Activated CD4-positive, alpha-beta T cell treated with anti-CD3 and anti-CD28 coated beads for 36 hours (primary cell): ENCODE results near the gene TTC23. TPM values are rescaled to one million over a fixed set of nuclear protein-coding genes. Genes with fewer than 3 reads are reported as not detected.

Experiments
- ATAC-seq: fragments of 200-7000 bp; cut with Tn5 transposase; one replicate; pipeline ENCODE4 v1.10.0; 2021; ENCODE audit warnings: mild to moderate bottlenecking, moderate library complexity
- CTCF ChIA-PET: fragments of 350-600 bp; sonication (Branson Sonifier 250); formaldehyde crosslinking; loops from one replicate; lab custom pipeline; 2021; ENCODE audit warnings: antibody characterized with exemption; lab: Charles Lee
- POLR2A ChIA-PET: fragments of 350-600 bp; sonication (Branson Sonifier 250); formaldehyde crosslinking; loops from one replicate; lab custom pipeline; 2021; ENCODE audit warnings: antibody characterized with exemption, inconsistent platforms; lab: Charles Lee
- DNase-seq: peaks from one replicate; pipeline ENCODE4 v3.0.0-alpha.2; 2020
- H3K27ac Mint-ChIP-seq: one replicate; pipeline ENCODE4 v1.8.0; 2021; ENCODE audit warnings: mixed read lengths
- H3K27me3 Mint-ChIP-seq: one replicate; pipeline ENCODE4 v1.8.0; 2021; ENCODE audit warnings: mixed read lengths
- H3K36me3 Mint-ChIP-seq: one replicate; pipeline ENCODE4 v1.8.0; 2021; ENCODE audit warnings: low read depth, mixed read lengths
- H3K4me1 Mint-ChIP-seq: one replicate; pipeline ENCODE4 v1.8.0; 2021; ENCODE audit warnings: mixed read lengths
- H3K4me3 Mint-ChIP-seq: one replicate; pipeline ENCODE4 v1.8.0; 2021; ENCODE audit warnings: mild to moderate bottlenecking, moderate library complexity, mixed read lengths
- H3K9me3 Mint-ChIP-seq: one replicate; pipeline ENCODE4 v1.8.0; 2021; ENCODE audit warnings: low read depth, mixed read lengths
- intact Hi-C, 2 experiments: fragments of 100-400 bp; cut with DNase I in 1 of 2; cut with micrococcal nuclease in 1 of 2; formaldehyde crosslinking; loops; one replicate each; pipeline versions ENCODE4 v1.14.2 to v1.15.1; 2022 to 2024; cut with DNase I, micrococcal nuclease
- total RNA-seq, 2 experiments: library from RNA; stranded (reverse); gene quantifications; one replicate each; pipeline ENCODE4 v1.2.3, GENCODE V29; 2021

The TTC23 gene
- total RNA-seq, 2 experiments from 2014 or later = 5.5 to 9.0 TPM

DNA sequence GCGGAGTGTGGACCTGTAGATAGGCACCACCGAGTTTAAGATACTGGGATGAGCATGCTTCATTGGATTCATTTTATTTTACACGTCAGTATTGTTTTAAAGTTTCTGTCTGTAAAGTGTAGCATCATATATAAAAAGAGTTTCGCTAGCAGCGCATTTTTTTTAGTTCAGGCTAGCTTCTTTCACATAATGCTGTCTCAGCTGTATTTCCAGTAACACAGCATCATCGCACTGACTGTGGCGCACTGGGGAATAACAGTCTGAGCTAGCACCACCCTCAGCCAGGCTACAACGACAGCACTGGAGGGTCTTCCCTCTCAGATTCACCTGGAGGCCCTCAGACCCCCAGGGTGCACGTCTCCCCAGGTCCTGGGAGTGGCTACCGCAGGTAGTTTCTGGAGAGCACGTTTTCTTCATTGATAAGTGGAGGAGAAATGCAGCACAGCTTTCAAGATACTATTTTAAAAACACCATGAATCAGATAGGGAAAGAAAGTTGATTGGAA lies 115.0 kb downstream of the TTC23 start:
- H3K4me1 Mint-ChIP-seq = no peaks in the 10 kb centered on the region
- POLR2A ChIA-PET = no interaction called here
- no peaks in the 10 kb centered on the region for H3K27me3 Mint-ChIP-seq
- CTCF ChIA-PET = interaction anchor here (0.6 to 1.1 kb wide), 4 partner anchors 25 to 315 kb away, joined by 3 to 7 read pairs (median 4); no protein-coding TSS in a partner anchor
- ATAC-seq = no peak
- DNase-seq = no peak
- no peaks in the 10 kb centered on the region for H3K9me3 Mint-ChIP-seq
- no peak overlapping the region for H3K27ac Mint-ChIP-seq
- no peaks in the 10 kb centered on the region for H3K36me3 Mint-ChIP-seq
- no peak overlapping the region for H3K4me3 Mint-ChIP-seq
- intact Hi-C loops = no loop called here

DNA sequence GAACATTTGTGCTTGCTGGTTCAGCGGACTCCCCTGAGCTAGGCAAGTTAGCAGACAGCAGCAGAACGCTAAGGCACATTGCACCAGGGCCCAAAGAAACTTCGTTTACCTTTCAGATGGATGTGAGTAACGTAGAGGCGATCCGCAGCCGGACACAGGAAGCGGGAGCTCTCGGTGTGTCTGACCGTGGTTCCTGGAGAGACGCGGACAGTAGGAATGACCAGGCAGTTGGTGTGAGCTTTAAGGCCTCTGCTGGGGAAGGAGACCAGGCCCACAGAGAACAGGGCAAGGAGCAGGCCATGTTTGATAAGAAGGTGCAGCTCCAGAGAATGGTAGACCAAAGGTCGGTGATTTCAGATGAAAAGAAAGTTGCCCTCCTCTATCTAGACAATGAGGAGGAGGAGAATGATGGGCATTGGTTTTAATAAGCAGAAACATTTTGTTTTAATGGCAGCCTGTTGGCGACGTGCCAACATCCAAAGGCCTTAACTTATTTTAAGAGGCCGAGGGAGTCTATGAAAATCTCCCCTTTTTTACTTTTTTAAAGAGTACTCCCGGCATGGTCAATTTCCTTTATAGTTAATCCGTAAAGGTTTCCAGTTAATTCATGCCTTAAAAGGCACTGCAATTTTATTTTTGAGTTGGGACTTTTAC lies 116.6 kb downstream of the TTC23 start:
- H3K4me3 Mint-ChIP-seq = no peak overlapping the region
- no peaks in the 10 kb centered on the region for H3K4me1 Mint-ChIP-seq
- ChIA-PET CTCF (no interaction called here), POLR2A (no interaction called here)
- no peaks in the 10 kb centered on the region for H3K36me3 Mint-ChIP-seq
- no peak overlapping the region for H3K27ac Mint-ChIP-seq
- intact Hi-C loops = no loop called here
- ATAC-seq (no peak), DNase-seq (no peak)
- H3K27me3 Mint-ChIP-seq = no peaks in the 10 kb centered on the region
- no peaks in the 10 kb centered on the region for H3K9me3 Mint-ChIP-seq

DNA sequence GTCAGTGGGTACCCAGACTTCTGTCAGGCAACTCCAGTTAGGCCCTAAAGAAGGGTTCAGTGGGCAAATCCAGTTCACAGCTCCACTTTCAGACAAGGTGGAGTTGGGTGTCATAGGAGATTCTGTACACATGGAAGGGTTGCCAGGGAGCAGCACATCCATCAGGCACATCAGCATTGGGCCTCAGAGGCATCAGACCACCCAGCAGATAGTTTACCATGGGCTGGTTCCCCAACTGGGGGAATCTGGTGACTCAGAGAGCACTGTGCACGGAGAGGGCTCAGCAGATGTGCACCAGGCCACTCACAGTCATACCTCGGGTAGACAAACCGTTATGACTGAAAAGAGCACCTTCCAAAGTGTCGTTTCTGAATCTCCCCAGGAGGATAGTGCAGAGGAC lies 117.3 kb downstream of the TTC23 start:
- POLR2A ChIA-PET = no interaction called here
- Mint-ChIP-seq H3K36me3 (no peaks in the 10 kb centered on the region), H3K27me3 (no peaks in the 10 kb centered on the region), H3K4me3 (no peak overlapping the region), H3K9me3 (no peaks in the 10 kb centered on the region), H3K27ac (no peak overlapping the region), H3K4me1 (no peaks in the 10 kb centered on the region)
- DNase-seq (no peak), ATAC-seq (no peak)
- CTCF ChIA-PET = no interaction called here
- intact Hi-C loops = no loop called here

DNA sequence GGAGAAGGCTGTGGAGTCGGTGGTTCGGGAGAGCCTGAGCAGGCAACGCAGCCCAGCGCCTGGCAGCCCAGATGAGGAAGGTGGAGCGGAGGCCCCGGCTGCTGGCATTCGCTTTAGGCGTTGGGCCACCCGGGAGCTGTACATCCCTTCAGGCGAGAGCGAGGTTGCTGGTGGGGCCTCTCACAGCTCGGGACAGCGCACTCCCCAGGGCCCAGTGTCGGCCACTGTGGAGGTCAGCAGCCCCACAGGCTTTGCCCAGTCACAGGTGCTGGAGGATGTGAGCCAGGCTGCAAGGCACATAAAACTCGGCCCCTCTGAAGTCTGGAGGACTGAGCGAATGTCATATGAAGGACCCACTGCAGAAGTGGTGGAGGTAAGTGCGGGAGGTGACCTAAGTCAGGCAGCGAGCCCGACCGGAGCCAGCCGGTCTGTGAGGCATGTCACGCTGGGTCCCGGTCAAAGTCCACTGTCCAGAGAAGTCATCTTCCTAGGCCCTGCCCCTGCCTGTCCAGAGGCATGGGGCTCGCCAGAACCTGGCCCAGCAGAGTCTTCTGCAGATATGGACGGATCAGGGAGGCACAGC lies 117.8 kb downstream of the TTC23 start:
- no peaks in the 10 kb centered on the region for H3K9me3 Mint-ChIP-seq
- ChIA-PET POLR2A (no interaction called here), CTCF (no interaction called here)
- no peak overlapping the region for H3K27ac Mint-ChIP-seq
- intact Hi-C loops = no loop called here
- H3K4me1 Mint-ChIP-seq = no peaks in the 10 kb centered on the region
- no peak overlapping the region for H3K4me3 Mint-ChIP-seq
- ATAC-seq (no peak), DNase-seq (no peak)
- H3K27me3 Mint-ChIP-seq = no peaks in the 10 kb centered on the region
- H3K36me3 Mint-ChIP-seq = no peaks in the 10 kb centered on the region

DNA sequence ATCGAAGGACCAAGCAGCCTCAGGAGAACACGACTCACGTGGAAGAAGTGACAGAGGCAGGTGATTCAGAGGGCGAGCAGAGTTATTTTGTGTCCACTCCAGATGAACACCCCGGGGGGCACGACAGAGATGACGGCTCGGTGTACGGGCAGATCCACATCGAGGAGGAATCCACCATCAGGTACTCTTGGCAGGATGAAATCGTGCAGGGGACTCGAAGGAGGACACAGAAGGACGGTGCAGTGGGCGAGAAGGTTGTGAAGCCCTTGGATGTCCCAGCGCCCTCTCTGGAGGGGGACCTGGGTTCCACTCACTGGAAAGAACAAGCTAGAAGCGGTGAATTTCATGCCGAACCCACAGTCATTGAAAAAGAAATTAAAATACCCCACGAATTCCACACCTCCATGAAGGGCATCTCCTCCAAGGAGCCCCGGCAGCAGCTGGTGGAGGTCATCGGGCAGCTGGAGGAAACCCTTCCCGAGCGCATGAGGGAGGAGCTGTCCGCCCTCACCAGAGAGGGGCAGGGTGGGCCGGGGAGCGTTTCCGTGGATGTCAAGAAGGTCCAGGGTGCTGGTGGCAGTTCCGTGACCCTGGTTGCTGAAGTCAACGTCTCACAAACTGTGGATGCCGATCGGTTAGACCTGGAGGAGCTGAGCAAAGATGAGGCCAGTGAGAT lies 118.5 kb downstream of the TTC23 start:
- no peaks in the 10 kb centered on the region for H3K9me3 Mint-ChIP-seq
- no peaks in the 10 kb centered on the region for H3K36me3 Mint-ChIP-seq
- ChIA-PET POLR2A (no interaction called here), CTCF (interaction anchor here (1.3 kb wide), 1 partner anchor 26 kb away, joined by 3 read pairs; the partner anchor contains the start of gene SYNM)
- intact Hi-C loops = no loop called here
- no peak for ATAC-seq
- H3K27me3 Mint-ChIP-seq = no peaks in the 10 kb centered on the region
- no peak for DNase-seq
- H3K4me3 Mint-ChIP-seq = no peak overlapping the region
- H3K4me1 Mint-ChIP-seq = no peaks in the 10 kb centered on the region
- no peak overlapping the region for H3K27ac Mint-ChIP-seq

DNA sequence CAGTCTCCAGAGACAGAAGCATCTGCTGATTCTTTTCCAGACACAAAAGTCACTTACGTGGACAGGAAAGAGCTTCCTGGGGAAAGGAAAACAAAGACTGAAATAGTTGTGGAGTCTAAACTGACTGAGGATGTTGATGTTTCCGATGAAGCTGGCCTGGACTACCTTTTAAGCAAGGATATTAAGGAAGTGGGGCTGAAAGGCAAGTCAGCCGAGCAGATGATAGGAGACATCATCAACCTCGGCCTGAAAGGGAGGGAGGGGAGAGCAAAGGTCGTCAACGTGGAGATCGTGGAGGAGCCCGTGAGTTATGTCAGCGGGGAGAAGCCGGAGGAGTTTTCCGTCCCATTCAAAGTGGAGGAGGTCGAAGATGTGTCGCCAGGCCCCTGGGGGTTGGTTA lies 119.1 kb downstream of the TTC23 start:
- intact Hi-C loops = no loop called here
- ATAC-seq = no peak
- H3K27me3 Mint-ChIP-seq = no peaks in the 10 kb centered on the region
- CTCF ChIA-PET = interaction anchor here (1.3 kb wide), 1 partner anchor 25 kb away, joined by 3 read pairs; the partner anchor contains the start of gene SYNM
- no peaks in the 10 kb centered on the region for H3K36me3 Mint-ChIP-seq
- no peaks in the 10 kb centered on the region for H3K9me3 Mint-ChIP-seq
- POLR2A ChIA-PET = no interaction called here
- no peaks in the 10 kb centered on the region for H3K4me1 Mint-ChIP-seq
- DNase-seq = no peak
- H3K4me3 Mint-ChIP-seq = no peak overlapping the region
- no peak overlapping the region for H3K27ac Mint-ChIP-seq

DNA sequence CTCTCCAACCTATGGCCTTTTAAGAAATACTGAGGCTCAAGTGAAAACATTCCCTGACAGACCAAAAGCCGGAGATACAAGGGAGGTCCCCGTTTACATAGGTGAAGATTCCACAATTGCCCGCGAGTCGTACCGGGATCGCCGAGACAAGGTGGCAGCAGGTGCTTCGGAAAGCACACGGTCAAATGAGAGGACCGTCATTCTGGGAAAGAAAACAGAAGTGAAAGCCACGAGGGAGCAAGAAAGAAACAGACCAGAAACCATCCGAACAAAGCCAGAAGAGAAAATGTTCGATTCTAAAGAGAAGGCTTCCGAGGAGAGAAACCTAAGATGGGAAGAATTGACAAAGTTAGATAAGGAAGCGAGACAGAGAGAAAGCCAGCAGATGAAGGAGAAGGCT lies 119.7 kb downstream of the TTC23 start:
- no peak overlapping the region for H3K4me3 Mint-ChIP-seq
- POLR2A ChIA-PET = no interaction called here
- no peak for ATAC-seq
- CTCF ChIA-PET = interaction anchor here (1.3 kb wide), 1 partner anchor 24 kb away, joined by 3 read pairs; the partner anchor contains the start of gene SYNM
- H3K27me3 Mint-ChIP-seq = no peaks in the 10 kb centered on the region
- intact Hi-C loops = no loop called here
- DNase-seq = no peak
- H3K4me1 Mint-ChIP-seq = no peaks in the 10 kb centered on the region
- H3K27ac Mint-ChIP-seq = no peak overlapping the region
- no peaks in the 10 kb centered on the region for H3K36me3 Mint-ChIP-seq
- H3K9me3 Mint-ChIP-seq = no peaks in the 10 kb centered on the region

DNA sequence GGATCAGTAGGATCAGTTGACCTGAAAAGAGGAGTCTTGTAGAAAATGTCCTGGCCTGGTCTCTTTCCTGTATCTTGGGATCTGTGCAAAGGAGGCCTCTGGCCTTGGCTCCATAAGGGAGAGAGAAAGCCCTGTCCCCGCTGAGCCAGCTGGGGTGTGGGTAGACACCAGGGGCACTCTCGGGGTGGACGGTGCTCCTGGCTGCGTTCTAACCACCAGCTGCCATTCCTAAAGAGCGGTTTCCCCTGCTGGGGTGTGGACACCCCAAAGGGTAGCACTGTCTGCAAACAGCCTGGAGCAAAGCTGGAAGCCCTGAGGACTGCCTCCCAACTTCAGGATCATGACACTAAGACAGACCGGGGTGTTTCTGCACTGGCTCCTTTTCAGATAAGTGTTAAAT lies 121.0 kb downstream of the TTC23 start:
- CTCF ChIA-PET = interaction anchor here (2.0 kb wide), 1 partner anchor 11 kb away, joined by 6 read pairs; no protein-coding TSS in a partner anchor
- intact Hi-C loops = no loop called here

DNA sequence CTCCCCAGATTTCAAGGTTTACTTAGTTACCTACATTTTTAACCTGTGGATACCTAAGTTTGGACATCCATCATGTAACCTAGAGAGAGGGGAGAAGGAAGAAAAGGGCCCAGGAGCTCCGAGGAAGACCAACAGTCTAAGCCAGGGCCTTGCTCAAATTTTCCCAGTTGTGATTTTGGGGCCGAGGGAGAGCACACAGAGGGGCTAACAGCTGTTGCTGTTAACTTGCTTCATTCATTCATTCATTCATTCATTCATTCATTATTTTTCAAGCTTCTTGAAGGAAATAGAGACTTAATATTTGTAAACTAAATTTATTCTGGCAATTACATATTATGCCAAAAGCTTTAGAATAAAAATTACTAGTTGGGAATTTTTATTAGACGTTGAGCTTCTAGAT lies 121.6 kb downstream of the TTC23 start:
- DNase-seq (no peak), ATAC-seq (no peak)
- Mint-ChIP-seq H3K27ac (no peak overlapping the region), H3K27me3 (no peaks in the 10 kb centered on the region), H3K9me3 (no peaks in the 10 kb centered on the region), H3K4me3 (no peak overlapping the region), H3K36me3 (no peaks in the 10 kb centered on the region), H3K4me1 (no peaks in the 10 kb centered on the region)
- ChIA-PET CTCF (interaction anchor here (0.7 to 2.0 kb wide), 2 partner anchors 10 to 713 kb away, joined by 3 to 6 read pairs; no protein-coding TSS in a partner anchor), POLR2A (no interaction called here)
- intact Hi-C loops = no loop called here

More for the DNA sequence above, 121.0 kb downstream of the TTC23 start:
- POLR2A ChIA-PET = no interaction called here
- no peaks in the 10 kb centered on the region for H3K9me3 Mint-ChIP-seq
- no peak overlapping the region for H3K27ac Mint-ChIP-seq
- no peak for ATAC-seq
- no peak overlapping the region for H3K4me3 Mint-ChIP-seq
- no peaks in the 10 kb centered on the region for H3K27me3 Mint-ChIP-seq
- no peaks in the 10 kb centered on the region for H3K36me3 Mint-ChIP-seq
- no peaks in the 10 kb centered on the region for H3K4me1 Mint-ChIP-seq
- DNase-seq = no peak

DNA sequence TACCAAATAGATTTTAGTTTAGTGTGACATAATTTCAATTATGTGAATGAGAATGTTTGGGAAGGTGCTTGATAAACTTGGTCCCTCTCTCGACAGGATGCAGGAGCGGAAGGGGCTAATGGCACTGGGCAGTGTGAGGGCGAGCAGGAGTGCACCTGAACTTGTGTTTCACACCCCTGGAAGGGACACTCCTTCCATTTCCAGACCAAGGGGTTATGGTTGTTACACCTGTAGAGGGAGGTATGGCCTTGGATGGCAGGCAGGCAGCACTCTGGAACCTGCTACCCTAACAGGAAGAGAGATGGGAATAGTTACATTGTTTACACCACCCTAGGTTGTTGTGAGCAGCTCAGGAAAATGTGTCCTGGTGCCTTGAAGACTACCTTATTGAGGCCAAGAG lies 122.5 kb downstream of the TTC23 start:
- Mint-ChIP-seq H3K27me3 (no peaks in the 10 kb centered on the region), H3K4me3 (no peak overlapping the region), H3K4me1 (no peaks in the 10 kb centered on the region), H3K9me3 (no peaks in the 10 kb centered on the region), H3K27ac (no peak overlapping the region), H3K36me3 (no peaks in the 10 kb centered on the region)
- ATAC-seq = no peak
- ChIA-PET POLR2A (no interaction called here), CTCF (interaction anchor here (2.0 kb wide), 1 partner anchor 9 kb away, joined by 6 read pairs; no protein-coding TSS in a partner anchor)
- DNase-seq = no peak
- intact Hi-C loops = no loop called here

DNA sequence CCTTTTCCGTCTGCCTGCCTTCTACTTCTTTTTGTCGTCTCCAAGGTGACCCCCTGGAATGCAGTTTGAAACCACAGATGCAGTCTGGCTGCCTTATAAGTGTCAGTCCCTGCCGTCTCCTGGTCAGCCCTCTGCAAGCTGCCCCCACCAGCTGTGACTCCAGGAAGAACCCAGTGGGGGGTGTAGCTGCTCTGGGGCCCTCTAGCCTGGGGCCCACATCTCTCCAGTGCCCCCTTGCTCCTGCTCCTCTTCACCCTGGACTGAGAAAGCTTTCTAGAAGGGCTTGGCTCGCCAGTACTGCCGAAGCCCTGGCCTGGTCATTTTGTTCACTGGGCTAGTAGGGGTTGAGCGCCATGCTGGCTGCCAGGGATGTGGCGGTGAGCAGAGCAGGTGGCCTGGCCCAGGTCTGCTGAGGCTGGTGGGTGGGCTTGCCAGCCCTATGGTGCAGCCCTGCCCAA lies 123.2 kb downstream of the TTC23 start:
- intact Hi-C loops = no loop called here
- Mint-ChIP-seq H3K9me3 (no peaks in the 10 kb centered on the region), H3K27me3 (no peaks in the 10 kb centered on the region), H3K4me3 (no peak overlapping the region), H3K27ac (no peak overlapping the region), H3K36me3 (no peaks in the 10 kb centered on the region), H3K4me1 (no peaks in the 10 kb centered on the region)
- ChIA-PET POLR2A (no interaction called here), CTCF (no interaction called here)
- ATAC-seq (no peak), DNase-seq (no peak)
